ENCODE results near the gene PADI1.

GRCh38 chr1:17259233-17259873 lies 54.4 kb downstream of the PADI1 start:
- no peak for TF ChIP-seq POLR2A (IDR thresholded peaks at IDR 0.05; ENCODE audit: low read length)
- TF ChIP-seq GATA1 (IDR thresholded peaks at IDR 0.05; ENCODE audit: low read depth, low read length): no peak

Measured in erythroblast (primary cell).